DMS153 treated with DMSO at 0.1 percent for 48 hours (cell line): ENCODE results near the gene NR4A1.

ENCODE experiments used
- DNase-seq: peaks from one replicate; lab custom pipeline; 2025; ENCODE audit not compliant: unreplicated experiment; lab: John Stamatoyannopoulos, UW

The NR4A1 gene

GRCh38 chr12:52076811-52077210 lies 25.6 kb downstream of the NR4A1 start:
- DNase-seq, result no peak

GRCh38 chr12:52078276-52078675 lies 27.0 kb downstream of the NR4A1 start:
- DNase-seq, result no peak

DNA sequence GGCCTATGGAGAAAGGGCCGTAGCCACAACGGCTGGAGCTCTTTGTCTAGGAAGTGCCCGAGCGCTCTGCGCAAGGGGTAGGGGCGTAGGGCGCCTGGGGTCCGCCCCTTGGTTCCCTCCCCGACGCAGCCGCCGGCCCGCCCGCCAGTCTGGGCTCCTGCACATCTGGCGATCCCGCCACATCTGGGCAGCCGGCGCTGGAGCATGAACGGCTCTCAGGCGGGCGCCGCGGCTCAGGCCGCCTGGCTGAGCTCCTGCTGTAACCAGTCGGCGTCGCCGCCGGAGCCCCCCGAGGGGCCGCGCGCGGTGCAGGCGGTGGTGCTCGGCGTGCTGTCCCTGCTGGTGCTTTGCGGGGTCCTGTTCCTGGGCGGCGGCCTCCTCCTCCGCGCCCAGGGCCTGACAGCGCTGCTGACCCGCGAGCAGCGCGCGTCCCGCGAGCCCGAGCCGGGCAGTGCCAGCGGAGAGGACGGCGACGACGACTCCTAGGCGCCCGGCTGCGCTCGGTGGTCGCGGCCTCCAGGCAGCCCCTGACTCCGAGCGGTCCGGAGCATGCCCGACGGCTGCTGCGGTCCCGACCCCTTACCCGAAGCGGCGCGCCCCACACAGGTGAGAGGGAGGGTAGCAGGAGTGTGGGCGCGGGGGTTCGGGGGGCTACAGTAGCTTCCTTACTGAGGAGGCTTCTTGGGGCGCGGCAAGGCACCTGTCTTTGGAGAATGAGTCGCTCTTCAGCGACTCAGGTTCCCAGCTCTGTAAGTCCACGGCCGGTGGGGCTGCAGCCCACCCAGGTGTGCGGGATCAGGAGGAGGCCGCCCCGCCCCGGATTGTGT lies 28.5 kb downstream of the NR4A1 start, which contains the start of gene SMIM41:
Gene SMIM41, plus strand, starts transcription at position 129 of the 827 bp plus-strand sequence. Its CDS starts 76 bp downstream, at position 205.
- DNase-seq, result no peak

DNA sequence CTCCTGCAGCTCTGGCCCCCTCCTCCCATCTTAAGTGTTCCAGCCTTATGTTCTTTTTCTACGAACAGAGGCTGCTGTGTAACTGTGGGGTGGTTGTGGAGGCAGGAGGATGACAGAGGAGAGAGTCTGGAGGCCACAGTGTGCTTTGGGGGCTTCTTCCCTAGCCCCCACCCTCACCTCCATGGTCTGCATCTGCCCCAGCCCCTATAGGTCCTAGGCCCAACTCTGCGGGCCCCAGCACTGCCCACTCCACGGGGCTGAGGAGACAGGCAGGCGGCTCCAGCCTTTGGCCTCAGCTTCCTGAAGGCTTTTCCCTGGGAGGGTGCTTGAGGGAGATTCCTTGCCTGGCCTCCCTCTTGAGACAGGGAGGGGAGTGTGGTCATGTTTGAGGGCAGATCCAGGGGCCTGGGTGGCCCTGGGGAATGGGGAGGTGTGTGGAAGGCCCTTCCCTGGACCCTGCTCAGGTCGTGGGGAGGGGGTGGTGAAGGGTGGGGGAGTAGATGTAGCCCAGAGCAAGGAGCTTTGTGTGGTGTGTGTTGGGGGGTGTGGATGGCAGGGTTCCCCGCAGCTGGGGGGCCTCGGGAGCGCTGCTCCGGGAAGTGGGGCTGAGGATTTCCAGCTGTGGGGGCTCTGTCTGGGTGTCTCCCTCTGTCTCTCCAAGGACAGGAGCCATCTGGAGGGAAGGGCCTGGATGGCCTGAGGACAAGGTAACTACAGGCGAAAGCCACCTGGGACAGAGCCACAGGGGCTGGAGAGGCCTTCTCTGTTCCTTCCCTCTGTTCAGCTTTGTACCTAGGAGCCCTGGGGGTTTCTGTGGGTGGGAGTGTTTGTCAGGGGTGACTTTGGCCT lies 29.4 kb downstream of the NR4A1 start:
- no peak for DNase-seq

GRCh38 chr12:52081263-52081733 lies 30.1 kb downstream of the NR4A1 start:
- DNase-seq, result no peak

DNA sequence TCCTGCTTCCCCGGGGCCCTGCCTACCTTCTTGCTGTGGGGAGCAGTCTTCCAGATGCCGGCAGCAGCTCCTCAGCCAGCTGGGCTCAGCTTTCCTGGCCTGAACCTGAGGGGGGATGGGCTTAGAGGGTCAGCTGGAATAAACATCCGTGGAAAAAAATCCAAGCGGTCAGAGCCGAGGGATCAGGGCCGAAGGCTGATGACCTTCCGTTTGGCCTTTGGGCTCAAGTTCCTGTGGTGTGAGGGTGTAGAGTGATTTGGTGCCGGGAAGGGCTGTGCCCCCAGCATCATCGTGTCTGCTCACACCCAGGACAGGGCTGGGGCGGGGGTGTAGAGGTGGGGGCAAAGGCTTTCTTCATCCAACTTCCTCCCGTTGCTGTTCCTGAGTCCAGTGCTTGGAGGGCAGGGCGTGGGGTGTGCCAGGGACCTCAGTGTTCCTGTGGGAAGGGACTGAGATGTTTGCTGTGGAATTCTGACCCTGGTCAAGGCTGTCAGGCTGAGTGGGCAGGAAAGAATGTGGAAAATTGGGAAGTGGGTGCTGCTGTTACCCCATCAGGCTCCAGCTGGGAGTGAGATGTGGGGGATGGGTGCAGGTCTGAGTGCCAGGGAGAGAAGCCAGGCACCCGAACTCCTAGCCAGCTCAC lies 30.9 kb downstream of the NR4A1 start:
- no peak for DNase-seq

GRCh38 chr12:52082669-52082987 lies 31.4 kb downstream of the NR4A1 start:
- DNase-seq, result no peak

DNA sequence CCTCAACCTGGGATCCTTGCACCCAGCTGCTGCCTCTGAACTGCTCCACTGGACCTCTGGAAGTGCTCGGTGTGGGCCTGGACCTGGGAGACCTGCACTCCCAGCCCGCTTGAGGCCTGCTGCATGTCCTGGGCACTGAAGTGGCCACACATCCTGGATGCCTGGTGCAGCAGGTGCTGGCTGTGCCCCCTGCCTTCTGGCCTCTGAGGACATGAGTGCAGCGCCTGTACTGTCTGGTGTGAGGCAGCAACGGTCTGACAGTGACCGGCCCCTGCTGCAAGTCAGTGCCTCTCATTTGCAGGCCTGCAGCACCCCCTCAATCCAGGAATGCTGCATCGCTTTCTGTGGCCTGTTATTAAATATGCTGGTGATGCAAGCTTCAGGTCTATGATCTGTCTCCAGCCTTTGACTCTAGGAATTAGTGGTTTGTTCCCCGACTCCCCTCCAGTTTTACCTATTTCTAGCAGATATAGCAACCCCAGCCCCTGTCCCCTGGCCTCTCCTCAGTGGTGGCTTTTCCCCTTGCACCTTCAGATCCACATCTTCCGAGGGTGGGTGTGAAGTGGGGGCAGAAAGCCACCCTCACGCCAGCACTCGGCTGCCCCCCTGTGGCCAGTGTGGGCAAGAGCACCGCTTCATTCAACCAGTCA lies 31.9 kb downstream of the NR4A1 start:
- DNase-seq, result peak; percentile 29

- no peak for DNase-seq
Observed at GRCh38 chr12:52083638-52083996, 32.4 kb downstream of the NR4A1 start.

GRCh38 chr12:52084491-52085231 lies 33.4 kb downstream of the NR4A1 start:
- DNase-seq, result no peak

DNA sequence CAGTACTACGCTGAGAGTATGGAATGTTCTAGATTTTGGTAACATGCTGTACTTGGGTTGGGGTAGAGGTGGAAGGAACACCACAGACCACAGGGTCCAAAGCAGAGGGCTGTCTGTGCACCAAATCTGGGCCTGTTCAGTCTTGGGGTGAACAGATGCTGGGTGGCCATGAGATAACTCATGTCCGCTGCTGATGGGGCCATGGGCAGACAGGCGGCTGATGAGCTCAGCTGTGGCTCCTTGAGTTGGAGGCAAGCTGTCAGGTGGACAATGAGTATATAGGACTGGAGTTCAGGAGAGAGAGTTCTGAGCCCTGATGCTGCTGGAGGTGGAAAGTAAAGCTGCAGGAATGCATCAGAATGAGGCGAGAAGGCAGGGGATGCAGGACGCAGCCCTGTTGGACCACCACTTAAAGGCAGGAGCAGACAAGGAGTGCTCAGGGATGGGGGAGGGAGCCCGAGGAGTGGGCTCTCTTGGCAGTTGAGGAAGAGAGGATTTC lies 34.5 kb downstream of the NR4A1 start:
- DNase-seq, result no peak

DNA sequence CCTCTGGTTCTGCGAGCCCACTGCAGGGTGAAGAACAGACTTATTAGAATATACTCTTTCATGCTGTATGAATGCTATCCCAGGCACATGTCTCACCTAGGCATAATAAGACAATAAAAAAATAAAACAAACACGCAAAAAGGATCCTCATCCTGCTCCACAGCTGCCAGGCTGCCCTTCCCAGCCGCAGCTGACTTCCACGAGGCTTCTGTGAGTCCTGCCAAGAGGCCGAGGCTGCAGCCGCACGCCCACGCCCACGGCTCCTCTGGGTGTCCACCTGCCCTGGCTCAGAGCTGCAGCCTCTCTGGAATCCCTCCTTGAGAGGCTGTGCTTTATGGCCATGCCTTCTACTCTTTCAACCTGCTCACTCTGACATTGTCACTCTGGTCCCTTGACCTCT lies 35.1 kb downstream of the NR4A1 start:
- no peak for DNase-seq

GRCh38 chr12:52086944-52087835 lies 35.9 kb downstream of the NR4A1 start:
- no peak for DNase-seq

DNA sequence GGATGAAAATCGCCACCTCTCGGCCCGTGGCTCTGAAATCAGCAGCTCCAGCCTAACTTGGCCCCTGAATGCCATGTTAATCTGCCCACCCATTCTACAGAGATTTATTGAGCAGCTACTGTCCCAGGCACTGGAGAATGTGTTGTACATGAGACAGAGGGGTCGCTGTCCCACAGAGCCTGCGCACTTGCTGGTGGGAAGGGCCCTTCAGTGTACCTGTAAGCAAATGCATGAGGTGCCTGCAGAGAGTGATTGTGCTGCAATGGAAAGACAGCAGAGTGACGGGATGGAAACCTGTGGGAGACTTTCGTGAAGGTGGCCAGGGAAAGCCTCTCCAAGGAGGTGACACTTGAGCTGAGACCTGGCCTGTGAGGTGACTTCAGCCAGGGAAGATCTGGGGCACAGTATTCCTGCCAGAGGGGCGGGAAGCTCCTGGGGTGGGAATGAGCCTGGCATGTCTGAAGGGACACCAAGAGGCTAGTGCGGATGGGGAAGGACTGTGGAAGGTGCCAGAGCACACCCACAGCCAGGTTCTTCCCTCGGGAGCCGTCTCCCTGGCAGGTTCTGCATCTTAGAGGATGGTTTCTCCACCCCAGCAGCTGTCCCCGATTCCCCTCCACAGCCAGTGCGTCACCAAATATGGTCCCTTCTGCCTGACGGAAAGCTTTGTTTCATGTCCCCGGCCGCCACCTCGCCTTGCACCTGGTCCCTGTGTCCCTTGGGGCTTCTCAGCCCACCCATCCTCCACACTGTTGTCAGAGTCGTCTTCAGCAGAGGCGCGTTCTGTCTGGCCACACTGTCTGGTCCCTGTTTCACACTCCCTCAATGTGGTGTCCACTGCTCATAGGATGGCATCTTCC lies 36.9 kb downstream of the NR4A1 start:
- no peak for DNase-seq

- DNase-seq, result no peak
Observed at GRCh38 chr12:52089491-52089890, 38.2 kb downstream of the NR4A1 start.

DNA sequence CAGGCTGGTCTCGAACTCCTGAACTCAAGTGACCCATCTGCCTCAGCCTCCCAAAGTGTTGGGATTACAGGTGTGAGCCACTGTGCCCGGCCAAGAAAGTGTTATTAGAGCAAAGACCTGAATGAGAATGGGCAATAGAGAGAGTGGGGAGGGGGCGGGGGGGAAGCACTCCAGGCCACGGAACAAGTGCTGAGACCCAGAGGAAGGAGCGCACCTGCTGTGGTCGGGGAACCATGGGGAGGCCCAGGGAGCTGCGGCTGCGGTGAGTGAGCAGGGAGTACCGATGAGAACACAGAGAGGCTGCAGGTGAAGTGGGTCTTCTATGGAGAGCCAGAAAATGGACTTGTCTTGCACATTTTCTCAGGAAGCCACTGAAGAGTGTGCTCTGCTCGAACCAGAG lies 39.0 kb downstream of the NR4A1 start:
- no peak for DNase-seq

DNA sequence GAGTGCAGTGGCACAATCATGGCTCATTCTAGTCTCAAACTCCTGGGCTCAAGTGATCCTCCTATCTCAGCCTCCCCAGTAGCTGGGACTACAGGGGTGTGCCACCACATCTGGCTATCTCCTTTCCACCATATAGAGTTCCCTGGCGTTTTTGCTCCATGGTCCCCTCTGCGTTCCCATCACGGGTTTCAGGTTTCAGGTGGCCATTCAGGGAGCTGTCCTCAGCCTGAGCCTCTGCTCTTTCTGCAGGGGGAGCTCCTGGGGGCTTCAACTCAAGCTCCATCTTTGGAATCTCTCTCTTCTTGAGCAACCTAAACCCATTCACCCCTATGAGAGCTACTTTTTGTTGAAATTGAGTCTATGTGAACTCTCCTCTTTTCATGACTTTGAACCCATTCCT lies 39.8 kb downstream of the NR4A1 start:
- DNase-seq, result no peak

GRCh38 chr12:52091869-52092268 lies 40.6 kb downstream of the NR4A1 start:
- DNase-seq, result peak; percentile 24
